Stimulated activated CD8-positive, alpha-beta memory T cell treated with anti-CD3 and anti-CD28 coated beads, Interleukin-15, amount 100 ng/mL, for 1 hour (primary cell): ENCODE data around the gene DNMT3B.

ENCODE experiments used
- DNase-seq: peaks from one replicate; pipeline ENCODE4 v3.0.0-alpha.2; 2020; ENCODE audit warnings: low read depth

DNMT3B gene

GRCh38 chr20:32823737-32824588, 61.8 kb downstream of the DNMT3B start:
- DNase-seq, result no peak

GRCh38 chr20:32828029-32828680, 66.0 kb downstream of the DNMT3B start:
- no peak for DNase-seq

- no peak for DNase-seq
Observed at GRCh38 chr20:32829311-32830005, 67.3 kb downstream of the DNMT3B start.

GRCh38 chr20:32830437-32830836, 68.3 kb downstream of the DNMT3B start:
- no peak for DNase-seq

GRCh38 chr20:32831982-32832381, 69.8 kb downstream of the DNMT3B start:
- DNase-seq, result no peak

GRCh38 chr20:32832664-32833063, 70.5 kb downstream of the DNMT3B start:
- DNase-seq, result no peak

- DNase-seq, result no peak
Observed at GRCh38 chr20:32834972-32835371, 72.8 kb downstream of the DNMT3B start.

- no peak for DNase-seq
Observed at GRCh38 chr20:32837157-32837556, 75.0 kb downstream of the DNMT3B start.

- no peak for DNase-seq
Observed at GRCh38 chr20:32839227-32839981, 77.2 kb downstream of the DNMT3B start.

- DNase-seq, result no peak
Observed at GRCh38 chr20:32839982-32840285, 77.7 kb downstream of the DNMT3B start.

GRCh38 chr20:32841174-32841573, 79.0 kb downstream of the DNMT3B start:
- DNase-seq, result no peak

- no peak for DNase-seq
Observed at GRCh38 chr20:32841632-32842031, 79.4 kb downstream of the DNMT3B start.

GRCh38 chr20:32842688-32843524, 80.7 kb downstream of the DNMT3B start:
- DNase-seq, result no peak

- DNase-seq, result no peak
Observed at GRCh38 chr20:32845786-32846185, 83.6 kb downstream of the DNMT3B start.

- no peak for DNase-seq
Observed at GRCh38 chr20:32846852-32847251, 84.7 kb downstream of the DNMT3B start.

GRCh38 chr20:32847964-32848363, 85.8 kb downstream of the DNMT3B start:
- DNase-seq, result no peak

- no peak for DNase-seq
Observed at GRCh38 chr20:32848846-32849245, 86.7 kb downstream of the DNMT3B start.

- no peak for DNase-seq
Observed at GRCh38 chr20:32849577-32849976, 87.4 kb downstream of the DNMT3B start.

GRCh38 chr20:32855387-32855786, 93.2 kb downstream of the DNMT3B start:
- DNase-seq, result no peak

GRCh38 chr20:32858189-32858588, 96.0 kb downstream of the DNMT3B start:
- no peak for DNase-seq
